ENCODE measurements around the gene FKBP1A.

Gene FKBP1A

DNA sequence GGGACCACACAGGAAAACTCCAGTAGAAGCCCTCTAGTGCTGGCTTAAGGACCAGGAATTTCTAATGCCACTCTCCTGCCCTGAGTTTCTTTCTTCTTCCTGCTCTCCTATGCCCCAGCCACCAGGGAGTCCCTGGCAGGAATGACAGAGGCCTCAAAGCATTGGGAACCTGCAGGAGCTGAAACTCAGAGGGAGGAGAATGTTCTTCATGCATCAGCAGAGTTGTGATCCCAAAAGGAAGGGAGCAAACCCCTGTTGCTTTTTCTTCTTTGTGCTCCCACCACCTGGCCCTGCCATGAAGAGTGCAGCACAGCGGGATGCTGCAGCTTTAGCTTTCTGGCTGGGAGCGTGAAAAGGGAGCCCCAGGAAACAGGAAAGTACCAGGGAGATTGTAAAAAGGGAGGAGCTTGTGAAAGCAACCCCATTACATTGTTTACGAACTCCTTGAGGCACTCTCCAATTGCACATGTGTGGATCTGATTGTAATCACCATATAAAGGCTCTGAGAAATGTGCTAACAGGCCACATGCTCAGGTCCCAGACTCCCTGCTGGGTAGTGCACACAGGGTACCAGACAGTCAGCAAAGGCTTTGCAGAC lies 34.7 kb upstream of the FKBP1A start:
- H3K9ac ChIP-seq (ENCODE audit: low read length) = no peak overlapping the region
- no peaks in the 10 kb centered on the region for H3K36me3 ChIP-seq (ENCODE audit: control insufficient read depth, insufficient read depth, low read length)
- H3K27me3 ChIP-seq (ENCODE audit: control insufficient read depth, insufficient read depth, low read length) = no peaks in the 10 kb centered on the region
- H3K4me1 ChIP-seq (ENCODE audit: control insufficient read depth, insufficient read depth, low read length) = no peaks in the 10 kb centered on the region
- H3K27ac ChIP-seq (ENCODE audit: low read depth, low read length) = no peak overlapping the region
- H3K4me3 ChIP-seq (ENCODE audit: low read length) = no peak overlapping the region

DNA sequence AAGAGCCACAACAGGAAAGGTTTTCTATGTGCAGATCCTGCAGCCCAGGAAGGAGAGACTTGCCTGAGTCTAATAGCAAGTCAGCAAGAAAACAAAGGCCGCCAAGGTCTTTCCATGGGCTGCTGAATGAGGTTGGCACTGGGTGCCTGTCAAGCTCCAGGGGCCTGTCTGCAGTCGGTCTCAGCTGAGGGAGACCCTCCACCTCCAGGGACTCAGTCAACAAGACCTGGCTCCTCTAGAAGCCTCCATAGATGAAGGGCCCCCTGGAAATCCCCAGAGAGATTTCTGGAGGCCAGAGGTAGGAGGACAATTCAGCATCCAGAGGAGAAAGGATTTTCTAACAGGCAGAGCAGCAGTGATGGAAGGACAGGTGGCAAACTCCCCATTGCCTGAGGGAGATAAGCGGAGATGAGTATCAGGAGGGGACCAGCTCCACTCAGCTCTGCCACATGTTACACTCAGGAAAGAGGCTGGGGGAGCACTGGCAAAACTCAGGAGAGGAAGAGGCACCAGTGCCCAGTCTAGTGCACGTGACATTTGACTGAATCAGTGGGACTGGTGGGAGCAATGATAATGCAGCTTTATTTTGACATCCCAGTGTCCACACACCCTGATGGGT lies 33.5 kb upstream of the FKBP1A start:
- no peaks in the 10 kb centered on the region for H3K36me3 ChIP-seq (ENCODE audit: control insufficient read depth, insufficient read depth, low read length)
- no peaks in the 10 kb centered on the region for H3K27me3 ChIP-seq (ENCODE audit: control insufficient read depth, insufficient read depth, low read length)
- H3K4me1 ChIP-seq (ENCODE audit: control insufficient read depth, insufficient read depth, low read length) = no peaks in the 10 kb centered on the region
- H3K4me3 ChIP-seq (ENCODE audit: low read length) = no peak overlapping the region
- H3K9ac ChIP-seq (ENCODE audit: low read length) = no peak overlapping the region
- H3K27ac ChIP-seq (ENCODE audit: low read depth, low read length) = no peak overlapping the region

DNA sequence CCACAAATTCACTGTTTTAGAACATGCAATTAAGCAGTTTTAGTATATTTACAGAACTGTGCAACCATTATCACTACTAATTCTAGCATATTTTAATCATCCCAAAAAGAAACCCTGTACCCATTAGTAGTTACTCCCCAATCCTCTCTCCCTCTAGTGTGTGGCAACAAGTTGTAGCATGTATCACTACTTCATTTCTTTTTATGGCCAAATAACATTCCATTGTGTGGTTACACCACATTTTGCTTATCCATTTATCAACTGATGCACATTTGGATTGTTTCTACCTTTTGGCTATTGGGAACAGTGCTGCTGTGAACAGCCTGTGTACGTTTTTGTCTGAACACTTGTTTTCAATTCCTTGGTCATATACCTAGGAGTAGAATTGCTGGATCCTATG lies 31.5 kb upstream of the FKBP1A start:
- Histone ChIP-seq H3K4me3 (ENCODE audit: low read length) (no peak overlapping the region), H3K4me1 (ENCODE audit: control insufficient read depth, insufficient read depth, low read length) (no peaks in the 10 kb centered on the region), H3K27ac (ENCODE audit: low read depth, low read length) (no peak overlapping the region), H3K9ac (ENCODE audit: low read length) (no peak overlapping the region), H3K36me3 (ENCODE audit: control insufficient read depth, insufficient read depth, low read length) (no peaks in the 10 kb centered on the region), H3K27me3 (ENCODE audit: control insufficient read depth, insufficient read depth, low read length) (no peaks in the 10 kb centered on the region)

DNA sequence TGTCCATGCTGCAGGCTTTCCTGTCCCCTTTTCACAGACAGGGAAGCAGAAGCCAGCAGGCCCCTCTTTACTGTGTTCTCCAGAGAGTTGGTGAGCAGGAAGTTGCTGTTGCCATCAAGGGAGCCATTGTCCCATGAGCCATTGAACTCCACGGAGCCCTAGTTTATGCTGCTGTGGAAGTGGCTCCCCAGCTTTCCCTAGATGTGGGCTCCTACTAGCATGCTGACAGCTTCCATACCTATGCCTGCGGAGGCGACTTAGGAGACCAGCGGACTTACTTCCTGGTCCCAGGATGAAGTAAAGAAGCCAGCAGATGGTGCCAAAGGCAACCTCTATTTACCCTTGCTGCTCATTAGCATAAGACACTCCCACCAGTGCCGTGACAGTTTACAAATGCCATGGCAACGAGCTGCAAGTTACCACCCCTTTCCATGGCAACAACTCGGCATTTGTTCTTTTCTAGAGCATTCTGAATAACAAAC lies 30.8 kb upstream of the FKBP1A start:
- H3K27ac ChIP-seq (ENCODE audit: low read depth, low read length) = no peak overlapping the region
- H3K36me3 ChIP-seq (ENCODE audit: control insufficient read depth, insufficient read depth, low read length) = no peaks in the 10 kb centered on the region
- H3K27me3 ChIP-seq (ENCODE audit: control insufficient read depth, insufficient read depth, low read length) = no peaks in the 10 kb centered on the region
- H3K4me1 ChIP-seq (ENCODE audit: control insufficient read depth, insufficient read depth, low read length) = no peaks in the 10 kb centered on the region
- no peak overlapping the region for H3K4me3 ChIP-seq (ENCODE audit: low read length)
- H3K9ac ChIP-seq (ENCODE audit: low read length) = no peak overlapping the region

DNA sequence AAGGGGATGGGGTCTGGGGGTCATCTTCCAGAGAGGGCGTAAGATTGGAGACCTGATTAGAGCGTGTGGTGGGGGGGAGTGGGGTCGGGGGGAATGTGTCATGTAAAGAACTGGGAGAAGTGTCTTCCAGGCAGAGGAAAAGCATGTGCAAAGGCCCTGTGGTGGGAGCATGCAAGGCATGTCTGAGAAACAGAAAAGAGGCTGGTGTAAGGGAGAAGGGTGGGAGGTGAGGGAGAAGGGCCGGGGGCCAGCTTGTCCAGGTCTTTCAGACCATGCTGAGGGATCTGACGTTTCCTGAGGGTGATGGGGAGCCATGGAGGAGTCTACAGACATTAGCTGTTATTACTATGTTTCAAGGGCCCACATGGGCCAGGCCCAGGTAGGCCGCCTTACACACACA lies 30.4 kb upstream of the FKBP1A start:
- Histone ChIP-seq H3K4me3 (ENCODE audit: low read length) (no peak overlapping the region), H3K36me3 (ENCODE audit: control insufficient read depth, insufficient read depth, low read length) (no peaks in the 10 kb centered on the region), H3K27me3 (ENCODE audit: control insufficient read depth, insufficient read depth, low read length) (no peaks in the 10 kb centered on the region), H3K9ac (ENCODE audit: low read length) (no peak overlapping the region), H3K4me1 (ENCODE audit: control insufficient read depth, insufficient read depth, low read length) (no peaks in the 10 kb centered on the region), H3K27ac (ENCODE audit: low read depth, low read length) (no peak overlapping the region)

DNA sequence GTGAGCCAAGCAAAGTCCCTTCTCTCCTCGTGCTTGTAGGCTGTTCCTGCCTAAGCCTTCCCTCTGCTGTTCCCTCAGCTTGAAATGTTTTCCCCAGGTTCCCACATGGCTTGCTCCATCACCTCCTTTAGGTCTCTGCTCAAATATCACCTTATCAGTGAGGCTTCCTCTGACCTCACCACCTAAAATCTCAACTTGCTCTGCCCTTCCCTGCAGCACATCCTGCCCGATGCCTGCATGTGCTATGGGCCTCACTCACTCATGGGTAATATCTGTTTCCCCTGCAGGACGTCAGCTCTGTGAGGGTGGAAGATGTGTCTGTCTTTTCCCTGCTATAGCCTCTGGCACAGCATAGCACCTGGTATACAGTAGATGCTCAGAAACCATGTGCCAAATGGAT lies 29.9 kb upstream of the FKBP1A start:
- H3K27ac ChIP-seq (ENCODE audit: low read depth, low read length) = no peak overlapping the region
- H3K9ac ChIP-seq (ENCODE audit: low read length) = no peak overlapping the region
- H3K36me3 ChIP-seq (ENCODE audit: control insufficient read depth, insufficient read depth, low read length) = no peaks in the 10 kb centered on the region
- no peaks in the 10 kb centered on the region for H3K27me3 ChIP-seq (ENCODE audit: control insufficient read depth, insufficient read depth, low read length)
- no peak overlapping the region for H3K4me3 ChIP-seq (ENCODE audit: low read length)
- no peaks in the 10 kb centered on the region for H3K4me1 ChIP-seq (ENCODE audit: control insufficient read depth, insufficient read depth, low read length)

DNA sequence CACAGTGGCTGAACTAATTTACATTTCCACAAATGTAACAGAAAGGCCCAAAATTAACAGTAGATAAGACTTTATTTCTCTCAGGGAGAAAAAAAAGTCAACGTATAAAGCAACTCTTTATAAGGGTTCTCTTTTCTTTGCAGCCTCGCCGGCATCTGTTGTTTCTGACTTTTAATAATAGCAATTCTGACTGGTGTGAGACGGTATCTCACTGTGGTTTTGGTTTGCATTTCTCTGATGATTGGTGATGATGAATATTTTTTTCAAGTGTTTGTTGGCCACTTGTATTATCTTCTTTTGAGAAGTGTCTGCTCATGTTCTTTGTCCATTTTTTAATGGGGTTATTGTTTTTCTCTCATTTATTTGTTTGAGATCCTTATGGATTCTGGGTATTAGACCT lies 27.2 kb upstream of the FKBP1A start:
- Histone ChIP-seq H3K9ac (ENCODE audit: low read length) (no peak overlapping the region), H3K27ac (ENCODE audit: low read depth, low read length) (no peak overlapping the region), H3K36me3 (ENCODE audit: control insufficient read depth, insufficient read depth, low read length) (no peaks in the 10 kb centered on the region), H3K4me3 (ENCODE audit: low read length) (no peak overlapping the region), H3K4me1 (ENCODE audit: control insufficient read depth, insufficient read depth, low read length) (no peaks in the 10 kb centered on the region), H3K27me3 (ENCODE audit: control insufficient read depth, insufficient read depth, low read length) (no peaks in the 10 kb centered on the region)

DNA sequence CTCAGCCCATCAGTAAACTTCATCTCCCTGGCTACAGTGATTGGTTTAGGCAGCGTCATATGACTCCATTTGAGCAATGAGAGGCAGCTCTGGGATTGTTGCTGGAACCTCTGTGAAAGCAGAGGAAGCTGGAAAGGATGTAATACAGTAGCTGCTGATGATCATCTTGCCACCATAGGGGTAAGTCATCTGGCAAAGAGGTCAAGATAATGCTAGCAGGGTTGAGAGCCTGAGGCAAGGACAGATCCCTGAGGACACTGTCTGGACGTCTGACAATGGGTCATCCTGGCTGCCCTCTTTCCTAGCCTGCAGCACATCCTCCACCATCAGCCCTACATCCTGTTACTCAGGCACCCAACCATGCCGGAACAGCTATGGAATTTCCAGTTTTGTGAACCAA lies 25.5 kb upstream of the FKBP1A start:
- no peaks in the 10 kb centered on the region for H3K4me1 ChIP-seq (ENCODE audit: control insufficient read depth, insufficient read depth, low read length)

DNA sequence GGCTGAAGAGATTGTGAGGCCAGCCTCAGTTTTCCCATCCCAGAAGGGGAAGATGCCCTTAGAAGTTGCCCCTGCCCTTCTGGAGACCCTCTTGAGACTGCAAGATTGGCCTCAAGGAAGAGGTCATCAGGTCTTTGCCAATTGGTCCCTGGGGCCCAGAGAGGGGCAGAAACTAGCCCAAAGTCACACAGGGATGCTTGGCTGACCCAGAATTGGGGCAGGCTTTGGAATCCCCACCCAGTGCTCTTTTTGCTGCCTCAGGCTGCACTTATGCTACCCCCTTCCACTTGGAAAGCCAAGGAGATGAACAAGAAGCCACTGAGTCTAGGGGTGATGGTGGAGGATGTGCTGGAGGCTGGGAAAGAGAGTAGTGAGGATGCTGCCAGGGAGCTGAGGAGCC lies 24.9 kb upstream of the FKBP1A start:
- H3K9ac ChIP-seq (ENCODE audit: low read length) = no peak overlapping the region
- H3K27ac ChIP-seq (ENCODE audit: low read depth, low read length) = no peak overlapping the region
- H3K36me3 ChIP-seq (ENCODE audit: control insufficient read depth, insufficient read depth, low read length) = no peaks in the 10 kb centered on the region
- H3K27me3 ChIP-seq (ENCODE audit: control insufficient read depth, insufficient read depth, low read length) = no peaks in the 10 kb centered on the region
- no peaks in the 10 kb centered on the region for H3K4me1 ChIP-seq (ENCODE audit: control insufficient read depth, insufficient read depth, low read length)
- H3K4me3 ChIP-seq (ENCODE audit: low read length) = no peak overlapping the region

More for the DNA sequence above, 25.5 kb upstream of the FKBP1A start:
- Histone ChIP-seq H3K4me3 (ENCODE audit: low read length) (no peak overlapping the region), H3K9ac (ENCODE audit: low read length) (no peak overlapping the region), H3K36me3 (ENCODE audit: control insufficient read depth, insufficient read depth, low read length) (no peaks in the 10 kb centered on the region), H3K27me3 (ENCODE audit: control insufficient read depth, insufficient read depth, low read length) (no peaks in the 10 kb centered on the region), H3K27ac (ENCODE audit: low read depth, low read length) (no peak overlapping the region)

DNA sequence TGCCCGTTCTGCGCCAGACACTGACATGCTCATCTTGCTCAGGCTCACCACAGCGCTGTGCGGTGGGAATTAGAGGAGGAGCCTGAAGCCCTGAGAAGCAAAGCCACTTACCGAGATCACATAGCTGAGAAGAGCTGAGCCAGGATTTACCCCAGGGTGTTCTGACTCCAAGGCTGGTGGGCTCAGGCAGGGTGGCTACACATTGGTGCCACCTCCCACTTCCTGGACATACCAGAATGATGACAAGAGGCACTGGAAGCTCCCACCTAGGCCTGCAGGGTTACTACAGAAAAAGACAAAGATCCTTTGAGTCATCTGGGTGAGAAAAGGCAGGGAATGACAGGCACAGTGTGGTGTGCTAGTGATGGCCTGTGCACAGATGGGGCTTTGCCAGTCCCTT lies 24.4 kb upstream of the FKBP1A start:
- no peak overlapping the region for H3K9ac ChIP-seq (ENCODE audit: low read length)
- H3K27ac ChIP-seq (ENCODE audit: low read depth, low read length) = no peak overlapping the region
- no peak overlapping the region for H3K4me3 ChIP-seq (ENCODE audit: low read length)
- no peaks in the 10 kb centered on the region for H3K36me3 ChIP-seq (ENCODE audit: control insufficient read depth, insufficient read depth, low read length)
- H3K27me3 ChIP-seq (ENCODE audit: control insufficient read depth, insufficient read depth, low read length) = no peaks in the 10 kb centered on the region
- H3K4me1 ChIP-seq (ENCODE audit: control insufficient read depth, insufficient read depth, low read length) = no peaks in the 10 kb centered on the region

DNA sequence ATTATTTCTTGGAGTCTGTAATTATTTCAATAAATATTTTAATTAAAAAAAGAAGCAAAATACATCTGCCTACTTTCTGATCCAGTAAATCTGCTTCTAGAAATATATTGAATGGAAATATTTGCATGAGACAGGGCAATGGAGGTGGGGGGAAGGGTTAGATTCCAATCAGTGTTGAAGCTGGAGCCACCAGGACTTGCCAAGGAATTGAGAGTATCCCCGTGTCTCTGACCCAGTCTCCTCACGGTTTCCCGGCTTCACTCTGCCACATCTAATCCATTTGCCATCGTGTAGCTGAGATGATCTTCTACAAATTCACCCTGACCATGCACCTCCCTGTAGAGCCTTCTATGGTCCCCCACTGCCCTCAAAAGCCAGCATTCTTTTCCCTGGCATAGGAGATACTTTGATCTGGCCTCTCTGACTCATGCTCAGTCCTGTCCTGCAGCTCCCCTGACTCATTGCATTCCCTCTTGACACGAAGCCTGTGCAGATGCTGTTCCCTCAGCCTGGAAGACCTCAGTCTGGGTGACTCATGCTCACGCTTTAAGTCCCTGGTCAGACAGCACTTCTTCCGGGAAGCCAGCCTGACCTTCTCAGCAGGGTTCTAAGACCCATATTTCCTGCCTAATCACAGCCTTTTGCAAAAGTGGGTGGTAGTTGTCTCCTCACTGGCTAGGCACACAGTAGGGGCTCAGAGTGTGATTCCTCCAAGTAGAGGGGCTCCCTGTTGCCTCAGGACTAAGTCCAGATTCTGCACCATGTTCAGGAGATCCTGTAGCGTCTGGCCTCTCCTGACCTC lies 23.0 kb upstream of the FKBP1A start:
- Histone ChIP-seq H3K9ac (ENCODE audit: low read length) (no peak overlapping the region), H3K27me3 (ENCODE audit: control insufficient read depth, insufficient read depth, low read length) (no peaks in the 10 kb centered on the region), H3K36me3 (ENCODE audit: control insufficient read depth, insufficient read depth, low read length) (no peaks in the 10 kb centered on the region), H3K4me3 (ENCODE audit: low read length) (no peak overlapping the region), H3K4me1 (ENCODE audit: control insufficient read depth, insufficient read depth, low read length) (no peaks in the 10 kb centered on the region), H3K27ac (ENCODE audit: low read depth, low read length) (no peak overlapping the region)

DNA sequence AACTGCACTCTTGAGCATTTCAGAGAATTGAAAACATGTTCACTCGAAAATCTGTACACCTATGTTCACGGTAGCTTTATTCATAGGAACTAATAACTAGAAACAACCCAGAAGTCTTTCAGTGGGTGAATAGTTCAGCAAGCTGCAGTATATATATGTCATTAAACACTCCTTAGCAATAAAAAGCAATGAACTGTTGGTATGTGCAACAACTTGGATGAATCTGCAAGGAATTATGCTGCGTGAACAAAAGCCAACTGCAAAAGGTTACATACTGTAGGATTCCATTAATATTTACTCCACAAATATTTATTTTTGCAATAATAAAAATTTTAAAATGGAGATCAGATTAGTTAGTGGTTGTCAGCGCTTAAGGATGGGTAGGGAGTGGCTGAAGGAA lies 22.1 kb upstream of the FKBP1A start:
- Histone ChIP-seq H3K36me3 (ENCODE audit: control insufficient read depth, insufficient read depth, low read length) (no peaks in the 10 kb centered on the region), H3K4me3 (ENCODE audit: low read length) (no peak overlapping the region), H3K9ac (ENCODE audit: low read length) (no peak overlapping the region), H3K27ac (ENCODE audit: low read depth, low read length) (no peak overlapping the region), H3K27me3 (ENCODE audit: control insufficient read depth, insufficient read depth, low read length) (no peaks in the 10 kb centered on the region), H3K4me1 (ENCODE audit: control insufficient read depth, insufficient read depth, low read length) (no peaks in the 10 kb centered on the region)
